ENCODE data around the gene FAM186B.
A peak's percentile ranks its signal among the peaks of the same experiment; 100 is the strongest.

Gene FAM186B

GRCh38 chr12:49577589-49578315 is 27.7 kb downstream of the FAM186B start:
- DNase-seq (ENCODE audit: low read depth in 2 of 2, low spot score in 1 of 2) = no peak

- no peak for DNase-seq (ENCODE audit: low read depth in 2 of 2, low spot score in 1 of 2)
Observed at GRCh38 chr12:49568442-49569162, 36.8 kb downstream of the FAM186B start.

GRCh38 chr12:49567611-49568441 is 37.6 kb downstream of the FAM186B start, which contains the start of gene MCRS1:
TSS of gene MCRS1 (minus strand) at chr12:49568142. CDS start at chr12:49566731, 1,411 bp downstream.
- DNase-seq (ENCODE audit: low read depth in 2 of 2, low spot score in 1 of 2) = peak; percentile 80

GRCh38 chr12:49567302-49567610 is 38.2 kb downstream of the FAM186B start:
- DNase-seq (ENCODE audit: low read depth in 2 of 2, low spot score in 1 of 2) = no peak

GRCh38 chr12:49566361-49566760 is 39.1 kb downstream of the FAM186B start:
- DNase-seq (ENCODE audit: low read depth in 2 of 2, low spot score in 1 of 2) = no peak

- no peak for DNase-seq (ENCODE audit: low read depth in 2 of 2, low spot score in 1 of 2)
Observed at GRCh38 chr12:49565406-49566265, 39.8 kb downstream of the FAM186B start.

GRCh38 chr12:49564686-49565405 is 40.6 kb downstream of the FAM186B start:
- no peak for DNase-seq (ENCODE audit: low read depth in 2 of 2, low spot score in 1 of 2)

- DNase-seq (ENCODE audit: low read depth in 2 of 2, low spot score in 1 of 2) = no peak
Observed at GRCh38 chr12:49563951-49564685, 41.3 kb downstream of the FAM186B start.

GRCh38 chr12:49562831-49563230 is 42.6 kb downstream of the FAM186B start:
- no peak for DNase-seq (ENCODE audit: low read depth in 2 of 2, low spot score in 1 of 2)

- DNase-seq (ENCODE audit: low read depth in 2 of 2, low spot score in 1 of 2) = no peak
Observed at GRCh38 chr12:49562233-49562632, 43.2 kb downstream of the FAM186B start.

- no peak for DNase-seq (ENCODE audit: low read depth in 2 of 2, low spot score in 1 of 2)
Observed at GRCh38 chr12:49560695-49561094, 44.7 kb downstream of the FAM186B start.

- DNase-seq (ENCODE audit: low read depth in 2 of 2, low spot score in 1 of 2) = no peak
Observed at GRCh38 chr12:49559011-49559675, 46.3 kb downstream of the FAM186B start.

- DNase-seq (ENCODE audit: low read depth in 2 of 2, low spot score in 1 of 2) = no peak
Observed at GRCh38 chr12:49558526-49558925, 46.9 kb downstream of the FAM186B start.

GRCh38 chr12:49557917-49558215 is 47.6 kb downstream of the FAM186B start:
- DNase-seq (ENCODE audit: low read depth in 2 of 2, low spot score in 1 of 2) = no peak

GRCh38 chr12:49557187-49557916 is 48.1 kb downstream of the FAM186B start:
- DNase-seq (ENCODE audit: low read depth in 2 of 2, low spot score in 1 of 2) = no peak

- DNase-seq (ENCODE audit: low read depth in 2 of 2, low spot score in 1 of 2) = no peak
Observed at GRCh38 chr12:49556391-49557186, 48.9 kb downstream of the FAM186B start.

- no peak for DNase-seq (ENCODE audit: low read depth in 2 of 2, low spot score in 1 of 2)
Observed at GRCh38 chr12:49555631-49556390, 49.6 kb downstream of the FAM186B start.
